Kidney (tissue), 14 donors: ENCODE measurements around the gene CHRNA3. TPM values are rescaled to one million over a fixed set of nuclear protein-coding genes. Genes with fewer than 3 reads are reported as not detected.
A peak's percentile ranks its signal among the peaks of the same experiment; 100 is the strongest.

Experiments used
- DNase-seq, 5 donors: peaks; one replicate each; pipeline ENCODE4 v3.0.0-alpha.2; 2013 to 2020
- FAIRE-seq: peaks from 2 replicates; lab custom pipeline; 2012; peaks lifted over from hg19 to GRCh38; lab: Jason Lieb, UNC
- H3K27ac ChIP-seq, 2 donors: one replicate each; pipeline ENCODE4 v1.7.0; 2013; ENCODE audit warnings: low read depth in 2 of 2, low read length in 2 of 2, inconsistent platforms in 1 of 2
- H3K27me3 ChIP-seq: one replicate; pipeline ENCODE4 v1.7.1; 2013; ENCODE audit warnings: low read length, inconsistent platforms; ENCODE audit not compliant: control insufficient read depth, insufficient read depth
- H3K36me3 ChIP-seq, 3 donors: one replicate each; pipeline versions ENCODE4 v1.7.0 to v1.7.1; 2013; ENCODE audit warnings: low read length in 3 of 3, control low read depth in 1 of 3, inconsistent platforms in 1 of 3; ENCODE audit not compliant: insufficient read depth in 3 of 3, control insufficient read depth in 2 of 3
- H3K4me1 ChIP-seq, 3 donors: one replicate each; pipeline versions ENCODE4 v1.7.0 to v1.7.1; 2013; ENCODE audit warnings: low read length in 3 of 3, inconsistent platforms in 1 of 3, low read depth in 1 of 3; ENCODE audit not compliant: control insufficient read depth in 2 of 3, insufficient read depth in 2 of 3
- H3K4me3 ChIP-seq, 3 donors: one replicate each; pipeline versions ENCODE4 v1.7.0 to v1.8.1; 2013; ENCODE audit warnings: low read length in 3 of 3, control low read depth in 1 of 3, inconsistent platforms in 1 of 3
- H3K9ac ChIP-seq, 3 donors: one replicate each; pipeline versions ENCODE4 v1.7.0 to v1.7.1; 2013; ENCODE audit warnings: low read length in 3 of 3, control low read depth in 1 of 3, inconsistent platforms in 1 of 3
- H3K9me3 ChIP-seq, 3 donors: one replicate each; pipeline versions ENCODE4 v1.7.0 to v1.7.1; 2013; ENCODE audit warnings: low read length in 3 of 3, control low read depth in 1 of 3, inconsistent platforms in 1 of 3; ENCODE audit not compliant: control insufficient read depth in 2 of 3, insufficient read depth in 1 of 3
- intact Hi-C: fragments of 100-400 bp; cut with DNase I; formaldehyde crosslinking; loops from one replicate; pipeline ENCODE4 v1.11.1; 2022
- polyA plus RNA-seq: library from polyadenylated mRNA; stranded (reverse); fragments of 350-450 nt; fragmentation: Illumina TruSeq; extraction: RNeasy Lipid Tissue Mini Kit (QIAGEN cat#74804); gene quantifications from one replicate; pipeline ENCODE4 v1.2.3, GENCODE V29; 2014; ENCODE audit warnings: low read depth, low replicate concordance; ENCODE audit not compliant: insufficient read depth
- total RNA-seq: library from RNA; stranded (reverse); fragmentation: NEBNext Ultra II Directional; extraction: Animal tissue kit (Norgen Biotek cat#: 25700); gene quantifications from one replicate; pipeline ENCODE4 v1.2.1, GENCODE V29; 2021
- TF ChIP-seq, protein P1 (sequence below): IDR thresholded peaks from 3 replicates; pipeline ENCODE4 v1.5.1; 2012; ENCODE audit warnings: mild to moderate bottlenecking, moderate library complexity, borderline replicate concordance; ENCODE audit not compliant: insufficient read depth; ENCODE audit errors: extremely low read depth
- donor health status: control.
- donor health status: control.
- donor health status: control.
- donor health status: control.
- donor health status: control.
- donor health status: DM: yes; HTN: yes; CAD: no.
- donor health status: Normal renal cell carcinoma (clear cell type).

Gene CHRNA3
- total and polyA plus RNA-seq, 2 donors from 2014 or later, result not detected

DNA sequence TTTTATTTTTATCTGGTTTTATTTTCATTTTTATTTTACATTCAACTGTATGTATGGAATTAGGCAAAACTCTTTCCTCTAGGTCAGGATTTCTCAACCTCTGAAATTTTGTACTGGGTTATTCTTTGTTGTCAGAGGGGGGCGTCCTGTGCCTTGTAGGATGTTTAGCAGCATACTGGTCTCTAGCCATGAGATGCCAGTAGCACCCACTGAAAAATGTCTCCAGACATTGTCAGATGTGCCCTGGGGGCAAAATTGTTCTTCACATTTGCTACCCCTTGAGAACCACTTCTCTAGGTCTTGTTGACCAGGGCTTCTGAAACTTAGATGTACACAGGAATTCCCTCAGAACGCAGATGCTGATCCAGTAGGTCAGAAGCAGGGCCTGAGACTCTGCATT lies 50.1 kb downstream of the CHRNA3 start:
- intact Hi-C loops, result no loop called here
- Histone ChIP-seq H3K9ac (no peak overlapping the region), H3K27ac (no peak overlapping the region), H3K9me3 (no peaks in the 10 kb centered on the region), H3K4me3 (no peak overlapping the region), H3K36me3 (no peaks in the 10 kb centered on the region), H3K4me1 (peaks cover 0 to 7% (median 6%) of the 10 kb centered on the region in 3 donors), H3K27me3 (no peaks in the 10 kb centered on the region)
- no peak for FAIRE-seq
- no peak for DNase-seq
- TF ChIP-seq, protein P1, sequence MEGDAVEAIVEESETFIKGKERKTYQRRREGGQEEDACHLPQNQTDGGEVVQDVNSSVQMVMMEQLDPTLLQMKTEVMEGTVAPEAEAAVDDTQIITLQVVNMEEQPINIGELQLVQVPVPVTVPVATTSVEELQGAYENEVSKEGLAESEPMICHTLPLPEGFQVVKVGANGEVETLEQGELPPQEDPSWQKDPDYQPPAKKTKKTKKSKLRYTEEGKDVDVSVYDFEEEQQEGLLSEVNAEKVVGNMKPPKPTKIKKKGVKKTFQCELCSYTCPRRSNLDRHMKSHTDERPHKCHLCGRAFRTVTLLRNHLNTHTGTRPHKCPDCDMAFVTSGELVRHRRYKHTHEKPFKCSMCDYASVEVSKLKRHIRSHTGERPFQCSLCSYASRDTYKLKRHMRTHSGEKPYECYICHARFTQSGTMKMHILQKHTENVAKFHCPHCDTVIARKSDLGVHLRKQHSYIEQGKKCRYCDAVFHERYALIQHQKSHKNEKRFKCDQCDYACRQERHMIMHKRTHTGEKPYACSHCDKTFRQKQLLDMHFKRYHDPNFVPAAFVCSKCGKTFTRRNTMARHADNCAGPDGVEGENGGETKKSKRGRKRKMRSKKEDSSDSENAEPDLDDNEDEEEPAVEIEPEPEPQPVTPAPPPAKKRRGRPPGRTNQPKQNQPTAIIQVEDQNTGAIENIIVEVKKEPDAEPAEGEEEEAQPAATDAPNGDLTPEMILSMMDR, result no peak

DNA sequence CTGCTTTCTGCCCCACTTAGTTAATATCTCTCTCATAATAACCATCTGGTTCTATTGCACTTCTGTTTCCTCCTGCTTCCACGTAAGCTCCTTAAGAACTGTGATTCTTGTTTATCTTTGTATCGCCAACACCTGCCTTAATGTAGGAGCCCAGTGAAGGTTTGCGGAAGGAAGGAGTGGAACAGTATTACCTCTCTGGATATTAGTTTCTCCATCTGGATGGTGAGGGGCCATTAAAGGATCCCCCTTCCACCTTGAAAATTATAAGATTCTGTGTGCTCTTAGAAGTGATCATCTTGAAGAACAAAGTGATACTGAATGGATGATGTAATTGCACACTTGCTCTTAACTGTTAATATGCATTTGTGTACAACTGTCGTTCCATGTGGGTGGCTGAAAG lies 53.3 kb downstream of the CHRNA3 start:
- Histone ChIP-seq H3K27me3 (no peaks in the 10 kb centered on the region), H3K4me1 (peaks cover 0 to 9% (median 7%) of the 10 kb centered on the region in 3 donors), H3K9ac (no peak overlapping the region), H3K4me3 (no peak overlapping the region), H3K9me3 (no peaks in the 10 kb centered on the region), H3K36me3 (no peaks in the 10 kb centered on the region), H3K27ac (no peak overlapping the region)
- TF ChIP-seq, protein P1, result no peak
- DNase-seq (no peak), FAIRE-seq (no peak)
- intact Hi-C loops, result no loop called here

DNA sequence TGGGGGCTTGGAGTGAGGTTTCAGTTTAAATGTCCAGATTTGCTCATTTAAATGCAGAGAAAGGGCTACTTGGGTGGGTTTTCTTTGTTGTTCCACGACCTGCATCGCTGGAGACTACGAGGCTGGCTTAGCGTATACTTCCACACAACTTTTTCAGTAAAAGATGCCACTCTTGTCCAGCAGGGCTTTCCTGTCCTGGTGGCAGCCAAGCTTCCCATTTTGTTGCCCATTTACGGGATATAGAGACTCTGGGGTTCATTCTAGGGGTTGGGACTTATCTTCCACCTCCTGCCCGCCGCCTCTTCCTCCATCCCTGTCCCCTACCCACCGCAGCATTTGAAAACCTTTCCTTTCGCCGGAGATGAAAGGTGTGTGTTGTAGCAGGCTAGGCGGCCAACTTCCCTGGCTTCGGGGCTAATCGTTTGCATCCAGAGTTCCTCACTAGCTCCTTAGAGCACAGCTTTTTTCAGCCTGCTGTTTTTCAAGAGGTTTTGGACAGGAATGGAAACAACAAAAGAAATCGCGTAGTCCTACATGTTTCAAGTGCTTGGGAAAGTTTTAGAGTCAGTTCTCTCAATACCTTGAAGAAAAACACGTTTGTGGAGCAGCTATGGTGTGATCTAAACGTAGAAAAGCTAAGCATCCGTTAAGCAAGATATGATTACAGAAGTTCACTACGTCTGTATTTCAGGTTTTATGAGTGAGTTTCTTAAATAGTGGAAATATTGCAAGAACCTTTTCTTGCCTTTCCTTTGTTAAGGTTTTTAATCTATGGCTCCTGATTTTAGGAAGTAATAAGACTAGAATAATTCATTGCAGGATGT lies 54.6 kb downstream of the CHRNA3 start:
- Histone ChIP-seq H3K9ac (peak overlapping the region in 2 of 3 donors; percentile 54 to 62), H3K4me3 (peak overlapping the region; percentile 60 to 85 (median 71)), H3K9me3 (no peaks in the 10 kb centered on the region), H3K4me1 (peaks cover 0 to 9% (median 7%) of the 10 kb centered on the region in 3 donors), H3K27ac (no peak overlapping the region), H3K36me3 (no peaks in the 10 kb centered on the region), H3K27me3 (no peaks in the 10 kb centered on the region)
- DNase-seq, result peak in 4 of 5 donors; percentile 40 to 84 (median 53)
- TF ChIP-seq, protein P1, result no peak
- no peak for FAIRE-seq
- intact Hi-C loops, result no loop called here
